ELR (cell line): ENCODE measurements around the gene RFTN1.

ENCODE experiments used
- DNase-seq: peaks from one replicate; pipeline ENCODE4 v3.0.0-alpha.2; 2015; ENCODE audit warnings: low read depth

The RFTN1 gene

DNA sequence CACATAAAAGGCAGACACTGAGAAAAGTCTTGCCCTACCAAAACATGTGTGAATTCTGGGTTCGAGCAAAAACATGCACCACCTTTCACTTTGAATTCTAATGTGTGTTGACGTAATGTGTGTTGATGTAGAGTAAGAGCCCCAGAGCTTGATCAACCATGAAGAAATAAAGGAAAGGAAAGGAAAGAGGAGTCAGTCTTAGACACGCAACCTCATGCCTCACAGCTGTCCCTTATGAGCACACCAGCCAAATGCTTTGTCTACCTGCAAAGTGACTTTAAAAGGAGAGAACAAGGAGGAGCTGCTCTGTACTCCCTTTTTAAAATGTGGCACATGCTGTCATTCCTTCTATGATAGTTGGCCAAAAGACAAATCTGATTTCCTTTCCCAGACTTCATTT is 80.8 kb downstream of the RFTN1 start:
- no peak for DNase-seq

DNA sequence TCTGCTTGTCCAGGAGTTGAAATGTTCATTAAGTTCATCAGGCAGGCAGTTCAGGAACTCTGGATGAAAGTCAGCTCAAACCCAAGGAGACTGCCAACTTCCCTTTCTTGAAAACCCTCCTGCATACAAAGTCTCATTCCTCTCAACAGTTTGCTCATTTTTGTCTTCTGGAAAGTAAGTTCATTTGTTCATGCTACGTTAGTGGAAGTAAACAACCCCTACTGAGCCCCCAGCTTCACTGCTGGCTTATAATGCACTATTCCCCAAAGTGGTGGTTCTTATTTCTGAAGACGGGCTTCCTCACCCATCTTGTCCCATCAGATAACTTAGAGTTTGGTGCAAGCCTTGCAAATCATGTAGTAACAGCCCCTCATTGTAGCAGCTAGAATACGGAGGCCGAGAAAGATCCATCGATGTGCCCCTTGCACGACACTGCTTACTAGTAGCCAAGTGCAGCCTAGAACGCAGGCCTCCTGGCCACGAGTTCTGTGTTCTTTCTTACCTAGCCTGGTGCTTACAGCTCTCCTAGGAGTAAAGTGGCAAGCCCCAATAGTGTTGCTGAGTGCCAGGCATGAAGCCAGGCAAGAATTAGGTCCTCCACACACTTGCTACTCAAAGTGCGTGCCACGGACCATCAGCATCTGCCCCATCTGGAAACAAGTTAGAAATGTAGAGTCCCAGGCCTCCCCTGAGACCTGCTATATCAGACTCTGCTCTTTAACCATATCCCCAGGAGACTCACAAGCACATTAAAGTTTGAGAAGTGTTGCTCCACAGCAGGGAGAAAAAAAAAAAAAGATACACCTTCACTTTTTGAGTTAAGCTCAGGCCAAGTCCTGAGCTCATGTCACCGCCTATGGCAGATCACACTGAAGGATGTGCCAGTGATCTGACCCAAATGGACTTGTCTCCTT is 82.5 kb downstream of the RFTN1 start:
- no peak for DNase-seq

DNA sequence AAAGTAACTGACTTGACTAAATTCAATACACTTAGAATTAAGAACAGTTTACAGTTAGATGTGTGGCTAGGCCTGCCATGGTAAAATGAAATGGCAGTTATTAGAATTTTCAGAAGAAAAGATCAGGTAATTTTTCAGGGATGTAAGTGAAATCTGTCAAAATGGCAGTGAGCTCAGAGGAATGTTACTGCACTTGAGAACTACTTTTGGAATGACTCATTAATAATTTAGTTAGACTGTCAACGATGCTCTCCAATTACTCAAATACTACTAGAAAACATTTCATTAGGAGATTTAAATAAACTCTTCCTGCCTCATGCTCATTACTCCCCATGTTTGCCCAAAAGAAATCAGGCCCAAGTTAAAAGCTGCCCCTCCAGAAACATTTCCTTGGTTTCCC is 84.4 kb downstream of the RFTN1 start:
- peak; percentile 28 for DNase-seq

DNA sequence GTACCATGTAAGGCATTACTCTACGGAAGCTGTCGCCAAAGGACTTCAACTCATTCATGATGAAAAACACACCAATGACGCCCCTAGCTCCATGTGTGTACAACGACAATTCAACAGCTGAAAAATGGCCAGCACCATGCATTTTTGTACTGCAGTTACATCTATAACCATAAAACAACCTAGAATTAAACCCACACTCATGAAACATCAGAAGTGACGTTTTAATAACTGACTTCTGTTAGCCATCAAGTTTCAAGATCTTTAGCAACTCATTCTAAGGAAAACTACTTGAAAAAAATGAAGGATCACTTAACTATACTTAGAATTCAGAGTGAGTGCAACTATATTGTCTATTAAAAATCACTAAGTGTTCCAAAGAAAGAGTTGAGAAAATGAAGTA is 84.9 kb downstream of the RFTN1 start:
- DNase-seq: no peak

DNA sequence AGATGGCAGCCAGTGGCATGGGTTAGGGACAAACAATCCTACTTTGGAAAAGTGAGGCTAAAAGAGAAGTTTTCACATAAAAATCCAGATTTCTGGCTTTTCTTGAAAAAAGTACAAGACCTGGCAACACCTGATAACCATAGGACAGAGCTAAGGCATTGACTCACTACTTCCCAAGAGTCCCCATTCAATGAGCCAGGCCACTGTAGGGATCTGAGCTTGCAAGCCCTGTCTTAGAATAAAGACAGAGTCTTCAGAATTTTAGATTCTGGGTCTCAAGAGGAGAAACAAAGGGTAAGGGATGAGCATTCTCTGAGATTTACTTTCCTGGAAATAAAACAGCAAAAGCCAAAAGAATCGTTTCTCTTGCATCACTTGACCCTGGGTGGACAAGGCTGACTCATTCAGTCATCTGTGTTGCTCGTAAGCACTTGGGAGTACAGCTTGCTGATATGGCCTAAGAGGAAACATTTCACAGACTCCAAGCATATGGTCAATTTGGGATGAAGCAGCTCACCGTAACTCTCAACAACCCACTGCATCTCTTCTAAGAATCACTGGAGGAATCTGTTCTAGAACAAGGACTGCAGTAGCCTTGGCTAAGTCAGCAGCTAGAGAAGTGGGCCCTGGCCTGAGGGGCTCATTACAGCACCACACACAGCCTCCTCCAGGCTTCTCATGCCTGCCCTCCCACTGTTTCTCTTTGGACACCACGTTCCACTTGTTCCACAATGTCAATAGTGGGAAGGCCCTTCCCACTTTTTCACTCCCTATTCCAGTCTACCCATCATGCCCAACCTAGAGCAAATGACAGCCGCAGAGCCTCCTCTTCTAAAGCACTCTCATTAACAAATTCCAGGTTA is 86.2 kb downstream of the RFTN1 start:
- DNase-seq: peak; percentile 81

DNA sequence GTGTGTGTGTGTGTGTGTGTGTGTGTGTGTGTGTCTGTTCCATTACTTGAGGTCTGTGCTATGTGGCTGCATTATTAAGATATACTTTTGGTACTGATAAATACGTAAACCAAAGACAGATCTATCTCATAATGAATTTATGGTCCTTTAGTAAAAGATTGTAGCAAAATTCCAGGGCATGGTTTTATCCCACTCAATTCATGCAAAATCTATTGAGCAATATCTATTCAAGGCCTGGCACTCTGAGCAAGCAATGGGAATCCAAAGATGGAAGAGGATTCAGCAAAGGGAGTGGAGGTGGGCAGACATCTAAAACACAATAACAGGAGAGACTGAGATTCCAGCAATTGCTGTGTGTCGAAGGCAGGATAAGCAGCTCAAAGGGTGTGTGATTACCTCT is 86.8 kb downstream of the RFTN1 start:
- DNase-seq: no peak

DNA sequence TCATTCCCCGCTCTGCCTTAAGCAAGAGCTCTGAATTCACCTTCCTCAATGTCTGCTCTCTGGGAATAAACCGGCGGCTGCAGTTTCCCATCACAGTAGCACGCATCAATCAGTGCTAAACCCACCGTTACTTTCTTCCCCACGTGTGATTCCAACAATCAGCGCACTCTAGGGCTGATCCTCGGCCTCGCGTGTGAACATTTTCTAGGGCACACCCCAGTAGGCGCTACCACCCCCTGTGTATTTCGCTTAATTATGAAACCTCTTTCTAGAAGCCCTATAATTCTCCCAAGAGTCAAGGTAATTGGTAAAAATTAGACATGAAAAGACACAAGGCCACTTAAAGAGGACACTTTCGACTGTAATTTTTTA is 87.5 kb downstream of the RFTN1 start:
- no peak for DNase-seq

DNA sequence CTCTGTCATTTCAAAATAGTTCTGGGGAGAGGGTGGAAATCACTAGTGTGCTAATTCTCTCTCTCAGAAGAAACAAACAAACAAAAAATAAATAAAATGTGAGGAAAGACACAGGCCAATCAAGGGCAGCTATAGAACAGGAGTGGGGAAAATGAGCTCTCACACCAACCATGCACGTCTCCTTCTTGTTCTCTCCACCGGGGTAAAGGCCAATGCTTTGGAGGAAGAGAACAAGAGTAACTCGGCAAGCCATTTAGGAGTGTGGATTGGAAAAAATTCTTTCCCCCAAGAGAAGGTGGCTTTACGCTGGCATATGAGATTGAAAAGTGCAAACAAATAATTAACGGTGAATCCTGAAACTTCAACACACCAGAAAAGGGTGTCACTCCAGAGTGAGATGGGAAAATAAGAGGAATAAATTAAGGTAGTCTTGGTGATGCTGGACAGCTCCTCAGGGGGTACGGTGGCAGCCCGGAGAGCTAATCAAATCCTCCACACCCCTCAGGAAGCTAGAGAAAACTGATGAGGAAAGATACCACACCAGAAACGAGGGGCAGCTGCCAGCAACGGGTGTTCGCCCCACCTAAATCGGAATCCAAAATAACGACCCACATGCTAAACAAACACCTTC is 88.0 kb downstream of the RFTN1 start:
- DNase-seq: no peak

DNA sequence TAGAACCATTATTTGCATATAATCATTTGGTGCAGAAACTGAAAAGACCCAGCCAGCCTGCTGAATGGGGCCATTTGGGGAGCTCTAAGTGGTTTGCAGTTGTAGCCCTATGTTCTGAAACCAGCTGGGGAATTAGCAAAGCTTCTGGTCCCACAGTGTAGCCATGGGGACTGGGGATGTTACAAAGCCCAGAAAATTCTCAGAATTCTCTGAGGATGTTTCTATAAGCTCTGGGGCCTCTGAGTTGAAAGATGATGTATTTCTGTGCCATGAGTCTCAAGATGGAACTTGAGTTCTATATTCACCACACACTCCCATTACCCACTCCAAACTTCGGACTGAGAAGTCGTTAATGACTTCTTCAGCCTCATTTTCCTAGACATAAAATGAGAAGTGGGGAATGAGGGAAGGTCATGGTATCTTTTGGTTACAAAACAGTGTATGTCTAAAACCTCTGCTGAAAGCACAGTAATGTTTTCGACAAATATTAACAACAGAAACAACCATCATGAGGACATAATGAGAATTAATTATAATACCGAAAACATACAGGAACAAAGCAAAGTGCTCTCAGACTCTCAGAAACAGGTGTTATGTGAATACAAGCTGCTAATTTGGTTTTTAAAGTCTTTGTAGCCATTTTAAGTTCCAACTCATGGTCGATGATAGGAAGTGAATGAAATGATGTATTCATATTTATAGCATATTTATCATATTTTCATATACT is 89.4 kb downstream of the RFTN1 start:
- no peak for DNase-seq

DNA sequence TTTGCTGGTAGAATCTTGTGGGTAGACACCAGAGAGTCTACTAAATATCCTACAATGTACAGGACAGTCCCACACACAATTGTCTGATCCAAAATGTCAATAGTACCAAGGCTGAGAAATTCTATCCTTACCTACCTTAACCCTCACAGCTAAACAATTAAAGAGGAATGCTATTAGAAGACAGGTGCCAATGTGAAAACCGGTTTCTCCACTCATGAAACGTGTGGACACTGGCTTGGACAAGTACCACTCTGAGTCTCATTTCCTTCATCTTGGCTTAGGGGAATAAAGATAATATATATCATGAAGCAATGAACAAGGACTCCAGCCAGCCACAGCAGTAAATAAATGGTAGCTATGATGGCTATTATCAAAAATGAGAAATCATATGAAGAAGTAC is 90.2 kb downstream of the RFTN1 start:
- DNase-seq: no peak

DNA sequence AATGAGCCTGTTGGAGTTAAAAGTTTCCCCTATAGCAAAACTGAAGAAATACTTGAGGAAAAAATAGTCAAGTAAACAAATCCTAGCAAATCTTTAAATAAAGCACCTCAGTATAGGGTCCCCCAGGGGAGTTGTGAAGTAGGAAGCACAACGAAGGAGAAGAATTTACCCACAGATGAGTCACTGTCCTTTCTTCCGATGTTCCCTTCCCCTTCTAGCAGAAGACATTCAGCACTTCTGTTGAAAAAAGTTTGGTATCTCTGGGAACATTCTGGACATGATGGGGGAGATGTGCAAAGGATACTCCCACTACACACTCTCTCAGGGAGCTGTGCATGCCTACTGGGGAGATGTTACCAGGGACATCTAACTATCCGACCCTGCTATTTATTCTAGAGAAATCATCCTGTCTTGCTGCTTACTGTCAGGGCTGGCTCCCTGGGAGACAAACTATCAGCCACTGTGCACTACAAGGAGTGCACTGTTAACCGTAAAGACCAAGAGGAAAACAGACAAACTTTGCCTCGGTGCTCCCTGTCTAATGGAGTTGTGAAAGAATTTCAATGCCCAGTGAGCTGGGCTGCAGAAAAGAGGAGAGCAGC is 93.8 kb downstream of the RFTN1 start:
- peak; percentile 57 for DNase-seq

DNA sequence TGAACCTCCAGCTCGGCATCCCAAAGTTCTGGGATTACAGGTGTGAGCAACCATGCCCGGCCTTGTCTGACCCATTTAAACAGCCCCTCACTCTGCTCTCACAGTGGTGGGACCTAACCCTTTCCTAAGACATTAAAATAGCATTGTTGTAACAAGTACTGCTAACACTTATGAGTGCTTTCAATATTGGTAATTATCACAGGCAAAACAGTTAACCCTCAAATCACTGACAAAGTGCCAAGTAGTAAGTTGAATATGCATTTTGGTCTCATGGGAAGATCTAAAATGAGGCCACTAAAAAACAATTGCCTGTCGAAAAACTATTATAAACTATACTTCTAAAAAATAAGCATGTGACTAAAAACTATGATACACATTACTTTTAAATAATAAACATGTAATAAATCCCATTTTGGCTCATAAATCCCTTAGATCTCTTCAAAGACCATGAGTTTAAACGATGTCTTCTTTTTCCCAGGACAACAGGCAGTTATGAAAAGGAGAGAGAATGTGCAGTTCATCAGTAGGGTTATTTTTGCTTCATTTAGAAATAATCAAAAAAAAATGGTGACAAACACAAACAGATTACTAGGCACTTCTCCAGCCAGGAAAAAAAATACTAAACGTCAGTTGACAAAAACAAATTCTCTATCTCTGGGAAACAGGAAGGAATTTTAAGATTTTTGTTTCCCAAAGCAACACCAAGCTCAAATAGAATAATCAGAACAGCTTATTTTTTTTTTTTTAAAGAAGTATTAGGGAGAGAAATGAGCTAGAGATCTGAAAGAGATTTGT is 95.4 kb downstream of the RFTN1 start:
- no peak for DNase-seq

DNA sequence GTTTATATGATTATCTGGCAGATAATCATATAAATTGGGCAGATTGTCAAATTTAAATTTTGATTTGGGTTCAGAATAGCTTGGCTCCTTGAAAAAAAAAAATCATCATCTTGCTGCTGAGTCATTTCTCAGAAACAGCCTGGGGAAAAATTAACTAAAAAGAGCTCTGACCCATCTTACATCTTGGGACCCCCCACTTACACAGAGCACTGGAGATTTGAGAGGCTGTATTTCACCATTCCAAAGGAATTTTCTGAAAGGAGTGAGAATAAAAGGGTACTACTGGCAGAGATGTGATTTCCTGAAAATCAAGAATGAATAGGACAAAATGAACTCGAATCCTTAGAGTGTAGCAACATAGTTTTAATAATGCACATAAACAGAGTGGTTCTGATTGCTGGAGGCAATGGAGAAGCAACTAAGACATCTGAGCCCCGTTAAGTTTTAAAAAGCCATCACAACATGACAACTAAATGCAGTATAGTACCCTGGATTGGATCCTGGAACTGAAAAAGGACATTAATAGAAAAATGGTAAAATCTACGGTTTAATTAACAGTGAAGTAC is 97.5 kb downstream of the RFTN1 start:
- DNase-seq: peak; percentile 45

DNA sequence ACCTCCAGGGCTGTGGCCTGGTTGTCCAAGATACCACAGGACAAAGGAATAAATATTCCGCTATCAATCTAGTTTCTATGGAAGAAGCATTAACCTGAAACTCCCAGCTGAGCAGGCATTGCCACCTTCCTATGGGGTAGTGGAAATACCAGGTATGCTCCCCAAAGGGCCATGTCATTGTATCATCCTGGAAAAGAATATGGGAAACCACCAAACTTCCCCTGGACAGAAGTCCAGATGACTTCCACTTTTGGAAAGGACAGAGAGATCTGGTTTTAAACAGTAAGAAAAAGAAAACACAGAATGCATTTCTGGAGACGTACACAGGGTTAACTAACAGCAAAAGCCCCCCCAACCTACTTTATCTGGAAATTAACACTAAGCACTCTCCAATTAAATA is 100.2 kb downstream of the RFTN1 start:
- no peak for DNase-seq

DNA sequence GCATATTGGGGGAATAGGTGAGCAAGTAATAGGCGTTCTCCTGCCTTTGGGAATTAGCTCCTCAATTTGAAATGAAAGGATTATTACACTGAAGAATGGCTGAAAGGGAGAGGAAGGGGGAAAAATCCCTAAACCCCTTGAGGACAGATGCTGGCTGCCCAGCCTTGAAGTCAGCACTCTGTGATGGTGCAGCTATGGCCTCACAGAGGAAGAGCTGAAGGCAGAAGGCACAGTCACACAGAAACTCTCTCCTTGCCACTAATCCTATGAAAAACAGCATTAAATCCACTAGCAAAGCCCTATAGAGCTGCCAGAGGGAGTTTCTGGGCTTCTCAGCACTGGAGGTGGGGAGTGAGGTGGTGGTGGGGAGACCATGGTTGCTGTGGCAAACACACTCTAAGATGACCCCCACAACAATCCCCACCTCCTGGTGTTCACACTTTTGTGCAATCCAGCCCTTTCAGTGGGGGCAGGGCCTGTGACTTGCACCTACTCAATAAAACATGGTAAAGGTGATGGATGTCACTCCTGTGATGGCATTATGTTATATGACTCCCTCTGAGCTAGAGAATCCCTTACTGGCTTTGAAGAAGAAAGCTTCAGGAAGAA is 101.2 kb downstream of the RFTN1 start:
- no peak for DNase-seq

DNA sequence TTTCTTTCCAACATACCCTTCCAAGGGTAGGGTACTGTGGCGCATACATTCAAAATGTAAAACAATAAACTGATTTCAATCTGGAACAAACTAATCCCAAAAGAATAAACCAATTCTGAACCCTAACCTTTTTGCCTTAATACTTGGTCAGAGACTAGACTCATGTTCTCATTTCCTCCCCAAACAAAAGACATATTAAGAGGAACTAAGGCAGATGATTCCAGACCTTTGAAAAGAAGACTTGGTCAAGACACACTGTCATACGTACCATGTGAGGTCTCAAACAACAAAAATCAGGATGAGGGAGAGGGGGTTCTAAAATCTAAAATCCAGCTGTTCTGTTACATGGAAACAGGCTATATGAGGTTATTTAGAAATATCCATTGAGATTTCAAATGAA is 102.1 kb downstream of the RFTN1 start:
- DNase-seq: no peak

DNA sequence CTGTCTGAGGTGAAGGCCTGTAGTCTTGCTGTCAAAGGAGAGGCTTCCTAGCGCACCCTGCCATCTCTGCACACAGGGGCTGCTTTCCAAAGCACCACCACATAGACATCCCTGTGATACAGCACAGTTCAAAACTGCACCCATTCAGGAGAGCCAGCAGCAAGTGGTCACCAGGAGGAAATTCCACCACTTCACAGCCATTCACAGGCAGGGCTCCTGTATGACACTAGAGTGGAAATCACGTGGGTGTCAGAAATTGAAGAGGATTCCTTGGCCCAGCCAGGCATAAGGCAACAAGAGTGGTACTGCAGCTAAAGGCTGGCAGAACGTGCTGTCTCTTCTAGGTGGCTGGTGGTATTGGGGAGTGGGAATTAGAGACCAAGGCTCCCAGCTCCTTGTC is 102.8 kb downstream of the RFTN1 start:
- DNase-seq: no peak

DNA sequence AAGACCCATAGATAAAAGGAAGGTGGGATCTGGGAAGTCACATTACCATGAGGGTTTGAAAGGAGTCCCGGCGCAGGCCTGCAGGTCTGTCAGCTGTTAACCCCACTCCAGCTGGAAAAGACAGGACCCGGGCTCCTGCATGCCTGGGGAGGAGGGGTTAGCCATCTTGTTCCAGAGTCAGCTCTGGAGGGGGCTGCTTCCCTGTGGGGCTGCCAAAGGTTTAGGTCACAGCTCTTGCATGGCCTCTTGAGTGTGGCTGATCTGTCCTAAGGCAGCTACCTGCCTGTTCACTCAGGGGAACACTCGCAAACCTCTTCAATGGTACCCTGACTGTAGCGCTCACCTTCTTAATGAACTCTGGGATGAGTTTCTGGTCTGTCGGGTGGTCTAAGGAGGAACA is 104.5 kb downstream of the RFTN1 start:
- DNase-seq: no peak

DNA sequence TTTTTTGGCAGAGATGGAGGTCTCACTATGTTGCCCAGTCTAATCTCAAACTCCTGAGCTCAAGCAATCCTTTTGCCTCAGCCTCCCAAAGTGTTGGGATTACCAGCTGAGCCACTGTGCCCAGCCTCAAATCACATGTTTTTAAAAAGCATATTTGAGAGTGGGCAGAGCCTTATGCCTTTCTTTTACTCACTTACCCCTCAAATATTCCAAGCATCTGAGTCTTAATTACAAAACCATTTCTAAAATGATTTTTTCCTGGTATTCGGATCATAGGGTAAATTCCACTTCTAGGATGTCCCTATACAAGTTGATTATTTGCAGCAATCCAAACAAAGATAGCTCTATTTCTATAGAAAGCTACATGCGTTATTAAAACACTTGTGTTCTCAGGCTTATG is 106.1 kb downstream of the RFTN1 start:
- no peak for DNase-seq

DNA sequence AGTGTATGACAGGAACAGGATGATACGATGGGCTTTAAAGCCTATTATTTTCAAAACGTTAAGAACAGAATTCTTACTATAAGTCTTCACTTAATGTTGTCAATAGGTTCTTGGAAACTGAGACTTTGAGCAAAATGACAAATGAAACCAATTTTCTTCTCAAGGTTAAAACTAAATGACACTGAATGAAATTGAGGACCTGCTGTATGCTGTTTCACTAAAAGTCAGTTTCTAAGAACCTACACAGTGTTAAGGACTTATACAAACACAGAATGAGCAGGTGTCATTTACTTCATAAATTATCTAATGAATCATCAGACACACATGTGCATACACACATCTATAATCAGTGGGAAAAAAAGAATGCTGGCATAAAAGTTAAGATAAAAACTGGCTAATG is 106.9 kb downstream of the RFTN1 start:
- no peak for DNase-seq
